Lower leg skin (tissue), 4 donors: ENCODE results near the gene DPYD. TPM values are rescaled to one million over a fixed set of nuclear protein-coding genes. Genes with fewer than 3 reads are reported as not detected.

Source experiments
- DNase-seq, 2 donors: peaks; one replicate each; pipeline ENCODE4 v3.0.0-alpha.2; 2019; ENCODE audit warnings: low spot score in 2 of 2
- H3K4me3 ChIP-seq: fragments of 200-600 bp; sonication (generic); 2 replicates; pipeline ENCODE4 v1.5.1; 2017; ENCODE audit warnings: mild to moderate bottlenecking, low read depth; ENCODE audit not compliant: poor library complexity, severe bottlenecking
- POLR2A ChIP-seq, 2 donors: fragments of 450-650 bp; IDR thresholded peaks; one replicate each; pipeline ENCODE4 v1.6.1; 2016 to 2017; ENCODE audit warnings: antibody characterized with exemption in 2 of 2, mild to moderate bottlenecking in 1 of 2, moderate library complexity in 1 of 2
- WGBS, 2 donors: methylation state at CpG; one replicate each; pipeline ENCODE4 v1.1.5; 2018; 5-methylcytosine and 5-hydroxymethylcytosine counted together
- intact Hi-C: fragments of 100-400 bp; cut with DNase I; formaldehyde crosslinking; loops from one replicate; pipeline ENCODE4 v1.15.0; 2023; ENCODE audit warnings: low total_unique reads
- total RNA-seq, 4 donors: library from RNA; depleted of rRNA; stranded (reverse); fragments of >200 nt; gene quantifications; one replicate each; pipeline ENCODE4 v1.1.0, GENCODE V29; 2016
- TF ChIP-seq, protein P1 (sequence below), 3 donors: fragments of 450-650 bp; IDR thresholded peaks; one replicate each; pipeline ENCODE4 v1.5.1; 2016; ENCODE audit warnings: antibody characterized with exemption in 3 of 3, mild to moderate bottlenecking in 3 of 3, moderate library complexity in 2 of 3

DPYD gene
- total RNA-seq, 4 donors from 2014 or later: 10.6 to 16.1 (median 14.6) TPM

DNA sequence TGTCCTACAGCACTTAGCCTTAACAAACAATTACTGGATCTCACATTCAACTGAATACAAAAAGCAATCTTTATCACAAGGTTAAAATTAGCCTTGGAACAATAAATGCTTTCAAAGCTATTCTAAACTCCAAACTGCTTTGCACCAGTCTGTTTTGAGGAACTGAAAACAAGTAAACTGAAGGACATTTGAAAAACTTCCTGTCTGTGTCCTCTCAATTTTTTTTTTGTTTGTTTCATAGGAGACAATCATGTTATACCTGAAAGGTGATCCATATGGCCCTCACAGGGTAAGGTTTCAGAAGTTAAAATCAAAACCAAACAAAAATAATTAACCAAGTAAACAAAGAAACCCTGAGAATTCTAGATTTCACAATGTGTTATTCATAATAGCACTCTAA is 459.1 kb downstream of the DPYD start:
- DNase-seq: no peak
- intact Hi-C loops: no loop called here
- TF ChIP-seq, protein P1, sequence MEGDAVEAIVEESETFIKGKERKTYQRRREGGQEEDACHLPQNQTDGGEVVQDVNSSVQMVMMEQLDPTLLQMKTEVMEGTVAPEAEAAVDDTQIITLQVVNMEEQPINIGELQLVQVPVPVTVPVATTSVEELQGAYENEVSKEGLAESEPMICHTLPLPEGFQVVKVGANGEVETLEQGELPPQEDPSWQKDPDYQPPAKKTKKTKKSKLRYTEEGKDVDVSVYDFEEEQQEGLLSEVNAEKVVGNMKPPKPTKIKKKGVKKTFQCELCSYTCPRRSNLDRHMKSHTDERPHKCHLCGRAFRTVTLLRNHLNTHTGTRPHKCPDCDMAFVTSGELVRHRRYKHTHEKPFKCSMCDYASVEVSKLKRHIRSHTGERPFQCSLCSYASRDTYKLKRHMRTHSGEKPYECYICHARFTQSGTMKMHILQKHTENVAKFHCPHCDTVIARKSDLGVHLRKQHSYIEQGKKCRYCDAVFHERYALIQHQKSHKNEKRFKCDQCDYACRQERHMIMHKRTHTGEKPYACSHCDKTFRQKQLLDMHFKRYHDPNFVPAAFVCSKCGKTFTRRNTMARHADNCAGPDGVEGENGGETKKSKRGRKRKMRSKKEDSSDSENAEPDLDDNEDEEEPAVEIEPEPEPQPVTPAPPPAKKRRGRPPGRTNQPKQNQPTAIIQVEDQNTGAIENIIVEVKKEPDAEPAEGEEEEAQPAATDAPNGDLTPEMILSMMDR (IDR thresholded peaks at IDR 0.05): no peak
- TF ChIP-seq POLR2A (IDR thresholded peaks at IDR 0.05): no peak
- H3K4me3 ChIP-seq: no peak overlapping the region

DNA sequence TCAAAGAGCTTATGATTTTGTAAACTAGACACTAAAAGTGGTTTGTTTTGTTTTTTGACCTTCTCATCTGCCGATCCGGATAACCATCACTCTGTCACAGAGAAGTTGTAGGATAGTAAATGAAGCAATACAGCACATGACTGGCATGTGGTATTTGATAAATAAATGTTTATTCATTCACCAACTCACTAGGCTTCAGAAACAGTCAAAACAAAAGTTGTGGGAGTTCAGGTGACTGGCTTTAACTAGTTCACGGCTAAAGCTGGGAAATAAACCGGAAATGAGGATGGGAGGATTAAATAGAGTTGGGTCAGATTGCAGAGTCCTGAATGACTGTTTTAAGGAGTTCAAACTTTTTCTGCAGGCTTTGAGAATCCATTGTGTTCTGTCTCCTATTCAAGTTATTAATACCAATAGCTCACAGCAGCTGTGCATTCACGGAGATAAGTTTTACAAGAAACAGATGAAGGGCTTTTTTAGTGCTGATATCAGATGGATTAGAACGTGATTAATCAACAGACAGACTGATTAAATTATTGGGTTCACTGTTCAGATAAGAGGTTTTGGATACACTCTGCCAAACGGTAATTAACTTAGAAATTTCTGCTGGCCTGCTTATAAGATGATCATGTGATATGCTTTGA is 463.3 kb downstream of the DPYD start:
- intact Hi-C loops: no loop called here

DNA sequence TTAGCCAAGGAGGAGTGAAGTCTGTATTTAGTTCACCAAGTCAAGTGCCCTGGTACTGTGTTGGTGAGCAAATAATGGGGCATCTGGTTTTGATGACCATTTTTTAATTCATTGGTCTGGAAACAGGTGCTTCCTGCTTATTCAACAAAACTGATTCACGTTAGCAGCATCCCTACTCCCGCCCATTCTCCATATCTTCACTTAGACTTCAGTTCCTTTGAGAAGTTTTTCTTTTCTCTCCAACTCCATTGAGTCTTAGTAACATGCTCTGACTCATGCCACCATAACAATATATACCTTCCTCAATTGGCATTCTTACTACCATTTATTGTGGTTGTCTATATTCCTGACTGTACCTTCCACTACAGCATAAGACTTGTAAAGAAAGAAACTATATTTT is 468.9 kb downstream of the DPYD start:
- DNase-seq: no peak
- no peak overlapping the region for H3K4me3 ChIP-seq
- 89 to 94% methylated on average over 2 of the region's 2 CpGs for WGBS, 2 donors
- intact Hi-C loops: no loop called here
- TF ChIP-seq, protein P1 (IDR thresholded peaks at IDR 0.05): no peak
- no peak for TF ChIP-seq POLR2A (IDR thresholded peaks at IDR 0.05)

More for the DNA sequence above, 463.3 kb downstream of the DPYD start:
- DNase-seq: no peak
- H3K4me3 ChIP-seq: no peak overlapping the region
- no peak for TF ChIP-seq POLR2A (IDR thresholded peaks at IDR 0.05)
- TF ChIP-seq, protein P1 (IDR thresholded peaks at IDR 0.05): no peak
- 55 to 65% methylated on average over 7 of the region's 7 CpGs for WGBS, 2 donors

- DNase-seq: no peak
- 78% methylated on average over 7 of the region's 7 CpGs for WGBS, 2 donors
- no peak overlapping the region for H3K4me3 ChIP-seq
- intact Hi-C loops: no loop called here
- no peak for TF ChIP-seq POLR2A (IDR thresholded peaks at IDR 0.05)
- TF ChIP-seq, protein P1 (IDR thresholded peaks at IDR 0.05): no peak
Measured at GRCh38 chr1:97451046-97451826, 469.6 kb downstream of the DPYD start.

GRCh38 chr1:97441966-97442365 is 478.9 kb downstream of the DPYD start:
- intact Hi-C loops: no loop called here

More at GRCh38 chr1:97441966-97442365, 478.9 kb downstream of the DPYD start:
- TF ChIP-seq POLR2A (IDR thresholded peaks at IDR 0.05): no peak
- TF ChIP-seq, protein P1 (IDR thresholded peaks at IDR 0.05): no peak
- no peak overlapping the region for H3K4me3 ChIP-seq
- no peak for DNase-seq
